GM19395 (cell line): ENCODE measurements around the gene ZNF892.
"Not testable (repeated sequence)": the region's sequence is repeated elsewhere in the genome, so short reads cannot be mapped to it uniquely, and the experiment has no call there.

Experiments used
- ATAC-seq: cut with Tn5 transposase; IDR thresholded peaks from one replicate; pipeline ENCODE4 v1.9.1; 2021; ENCODE audit warnings: mild to moderate bottlenecking, moderate library complexity; ENCODE audit not compliant: unreplicated experiment

ZNF892 gene

GRCh38 chr2:95207111-95207961 lies at the start of gene ZNF892:
Gene ZNF892, plus strand, starts transcription at chr2:95207521. Its CDS starts 295 bp downstream, at chr2:95207816.
- ATAC-seq = peak; percentile 96

GRCh38 chr2:95158441-95158840 lies 48.9 kb upstream of the ZNF892 start:
- no peak for ATAC-seq

- ATAC-seq = peak; percentile 52
These were observed 48.3 kb upstream of the ZNF892 start for GRCh38 chr2:95158891-95159619.

GRCh38 chr2:95159690-95160449 lies 47.5 kb upstream of the ZNF892 start, which contains the start of gene ZNF514:
Gene ZNF514, minus strand, starts transcription at chr2:95159848. Its CDS starts 6,595 bp downstream, at chr2:95153253.
- ATAC-seq = peak; percentile 82

GRCh38 chr2:95165030-95165370 lies 42.3 kb upstream of the ZNF892 start:
- peak; percentile 30 for ATAC-seq

GRCh38 chr2:95165371-95166064 lies 41.8 kb upstream of the ZNF892 start, which contains the start of gene ZNF2:
Gene ZNF2, plus strand, starts transcription at chr2:95165809. Its CDS starts 10,418 bp downstream, at chr2:95176227.
- ATAC-seq = peak; percentile 92

GRCh38 chr2:95166065-95166763 lies 41.1 kb upstream of the ZNF892 start:
- peak; percentile 19 for ATAC-seq

- ATAC-seq = no peak
These were observed 35.4 kb upstream of the ZNF892 start for GRCh38 chr2:95171902-95172301.

GRCh38 chr2:95174031-95174542 lies 33.2 kb upstream of the ZNF892 start:
- ATAC-seq = no peak

GRCh38 chr2:95179451-95179850 lies 27.9 kb upstream of the ZNF892 start:
- no peak for ATAC-seq

- no peak for ATAC-seq
These were observed 25.5 kb upstream of the ZNF892 start for GRCh38 chr2:95181774-95182173.

GRCh38 chr2:95185197-95185596 lies 22.1 kb upstream of the ZNF892 start:
- ATAC-seq = no peak

- ATAC-seq = no peak
These were observed 21.3 kb upstream of the ZNF892 start for GRCh38 chr2:95185973-95186372.

- ATAC-seq = not testable (repeated sequence)
These were observed 14.4 kb upstream of the ZNF892 start for GRCh38 chr2:95192956-95193355.

GRCh38 chr2:95203911-95204310 lies 3.4 kb upstream of the ZNF892 start:
- ATAC-seq = no peak

- no peak for ATAC-seq
These were observed 2.9 kb upstream of the ZNF892 start for GRCh38 chr2:95204396-95204795.

GRCh38 chr2:95206096-95206495 lies 1.2 kb upstream of the ZNF892 start:
- no peak for ATAC-seq

GRCh38 chr2:95208106-95208505 lies 785 bp downstream of the ZNF892 start:
- no peak for ATAC-seq

GRCh38 chr2:95215018-95215612 lies 7.8 kb downstream of the ZNF892 start:
- ATAC-seq = no peak
